Measurements from ENCODE around the gene CHTF18.

CHTF18 gene

GRCh38 chr16:815861-816260 is 27.4 kb downstream of the CHTF18 start:
- Histone ChIP-seq H3K36me3 (ENCODE audit: control insufficient read depth, insufficient read depth, low read length) (no peaks in the 10 kb centered on the region), H3K79me2 (ENCODE audit: control insufficient read depth, insufficient read depth, low read length) (no peaks in the 10 kb centered on the region), H3K27ac (ENCODE audit: low read depth, low read length) (no peak overlapping the region), H3K4me3 (ENCODE audit: low read length) (no peak overlapping the region), H3K4me2 (ENCODE audit: low read length) (no peak overlapping the region), H3K56ac (ENCODE audit: low read length) (no peak overlapping the region), H2BK15ac (replicated peaks; ENCODE audit: low read depth) (no peak overlapping the region), H2BK120ac (ENCODE audit: low read depth, low read length) (no peak overlapping the region), H3K4ac (ENCODE audit: low read depth, low read length) (no peak overlapping the region), H4K5ac (ENCODE audit: low read length) (no peak overlapping the region), H3K9ac (ENCODE audit: low read length) (no peak overlapping the region), H3K79me1 (ENCODE audit: low read length) (no peaks in the 10 kb centered on the region), H2BK5ac (ENCODE audit: low read length) (no peak overlapping the region), H3K23ac (ENCODE audit: low read length) (no peak overlapping the region), H3K27me3 (ENCODE audit: insufficient read depth, low read length, poor library complexity) (no peaks in the 10 kb centered on the region), H3K4me1 (ENCODE audit: control insufficient read depth, low read depth, low read length) (no peaks in the 10 kb centered on the region), H2AK5ac (ENCODE audit: low read length) (no peak overlapping the region), H3K18ac (ENCODE audit: low read length) (no peak overlapping the region), H4K8ac (ENCODE audit: low read depth, low read length) (no peak overlapping the region)
- no peak for DNase-seq
- no CpG with 5 or more reads among the region's 15 CpGs for WGBS (ENCODE audit: extremely low coverage, insufficient coverage, low lambda C conversion rate)

- Histone ChIP-seq H3K36me3 (ENCODE audit: control insufficient read depth, insufficient read depth, low read length) (no peaks in the 10 kb centered on the region), H3K4ac (ENCODE audit: low read depth, low read length) (no peak overlapping the region), H3K27ac (ENCODE audit: low read depth, low read length) (no peak overlapping the region), H2AK5ac (ENCODE audit: low read length) (no peak overlapping the region), H3K56ac (ENCODE audit: low read length) (no peak overlapping the region), H3K79me1 (ENCODE audit: low read length) (no peaks in the 10 kb centered on the region), H3K79me2 (ENCODE audit: control insufficient read depth, insufficient read depth, low read length) (no peaks in the 10 kb centered on the region), H3K18ac (ENCODE audit: low read length) (no peak overlapping the region), H2BK15ac (replicated peaks; ENCODE audit: low read depth) (no peak overlapping the region), H3K9ac (ENCODE audit: low read length) (no peak overlapping the region), H2BK5ac (ENCODE audit: low read length) (no peak overlapping the region), H4K8ac (ENCODE audit: low read depth, low read length) (no peak overlapping the region), H3K4me2 (ENCODE audit: low read length) (no peak overlapping the region), H3K4me1 (ENCODE audit: control insufficient read depth, low read depth, low read length) (no peaks in the 10 kb centered on the region), H3K27me3 (ENCODE audit: insufficient read depth, low read length, poor library complexity) (no peaks in the 10 kb centered on the region), H2BK120ac (ENCODE audit: low read depth, low read length) (no peak overlapping the region), H3K23ac (ENCODE audit: low read length) (no peak overlapping the region), H3K4me3 (ENCODE audit: low read length) (no peak overlapping the region), H4K5ac (ENCODE audit: low read length) (no peak overlapping the region)
- WGBS (ENCODE audit: extremely low coverage, insufficient coverage, low lambda C conversion rate), result no CpG with 5 or more reads among the region's 71 CpGs
- no peak for DNase-seq
Observed at GRCh38 chr16:817001-817906, 28.8 kb downstream of the CHTF18 start.

GRCh38 chr16:818132-818531 is 29.7 kb downstream of the CHTF18 start:
- Histone ChIP-seq H3K18ac (ENCODE audit: low read length) (no peak overlapping the region), H3K4me1 (ENCODE audit: control insufficient read depth, low read depth, low read length) (no peaks in the 10 kb centered on the region), H3K4me2 (ENCODE audit: low read length) (no peak overlapping the region), H3K4me3 (ENCODE audit: low read length) (no peak overlapping the region), H2BK120ac (ENCODE audit: low read depth, low read length) (no peak overlapping the region), H3K4ac (ENCODE audit: low read depth, low read length) (no peak overlapping the region), H3K27me3 (ENCODE audit: insufficient read depth, low read length, poor library complexity) (no peaks in the 10 kb centered on the region), H3K23ac (ENCODE audit: low read length) (no peak overlapping the region), H2BK5ac (ENCODE audit: low read length) (no peak overlapping the region), H4K8ac (ENCODE audit: low read depth, low read length) (no peak overlapping the region), H3K56ac (ENCODE audit: low read length) (no peak overlapping the region), H2AK5ac (ENCODE audit: low read length) (no peak overlapping the region), H3K27ac (ENCODE audit: low read depth, low read length) (no peak overlapping the region), H3K9ac (ENCODE audit: low read length) (no peak overlapping the region), H4K5ac (ENCODE audit: low read length) (no peak overlapping the region), H3K36me3 (ENCODE audit: control insufficient read depth, insufficient read depth, low read length) (no peaks in the 10 kb centered on the region), H2BK15ac (replicated peaks; ENCODE audit: low read depth) (no peak overlapping the region), H3K79me2 (ENCODE audit: control insufficient read depth, insufficient read depth, low read length) (no peaks in the 10 kb centered on the region), H3K79me1 (ENCODE audit: low read length) (no peaks in the 10 kb centered on the region)
- DNase-seq, result no peak
- no CpG with 5 or more reads among the region's 8 CpGs for WGBS (ENCODE audit: extremely low coverage, insufficient coverage, low lambda C conversion rate)

- WGBS (ENCODE audit: extremely low coverage, insufficient coverage, low lambda C conversion rate), result no CpG with 5 or more reads among the region's 2 CpGs
- Histone ChIP-seq H3K9ac (ENCODE audit: low read length) (no peak overlapping the region), H3K4me2 (ENCODE audit: low read length) (no peak overlapping the region)
Observed at GRCh38 chr16:818592-818991, 30.2 kb downstream of the CHTF18 start.

GRCh38 chr16:819336-820043 is 31.1 kb downstream of the CHTF18 start:
- Histone ChIP-seq H3K18ac (ENCODE audit: low read length) (no peak overlapping the region), H3K27ac (ENCODE audit: low read depth, low read length) (no peak overlapping the region), H3K4ac (ENCODE audit: low read depth, low read length) (no peak overlapping the region), H3K9ac (ENCODE audit: low read length) (no peak overlapping the region), H2AK5ac (ENCODE audit: low read length) (no peak overlapping the region), H3K79me2 (ENCODE audit: control insufficient read depth, insufficient read depth, low read length) (no peaks in the 10 kb centered on the region), H2BK5ac (ENCODE audit: low read length) (no peak overlapping the region), H3K4me2 (ENCODE audit: low read length) (no peak overlapping the region), H3K27me3 (ENCODE audit: insufficient read depth, low read length, poor library complexity) (no peaks in the 10 kb centered on the region), H2BK15ac (replicated peaks; ENCODE audit: low read depth) (no peak overlapping the region), H4K8ac (ENCODE audit: low read depth, low read length) (no peak overlapping the region), H3K36me3 (ENCODE audit: control insufficient read depth, insufficient read depth, low read length) (no peaks in the 10 kb centered on the region), H3K23ac (ENCODE audit: low read length) (no peak overlapping the region), H3K4me3 (ENCODE audit: low read length) (no peak overlapping the region), H3K79me1 (ENCODE audit: low read length) (no peaks in the 10 kb centered on the region), H3K4me1 (ENCODE audit: control insufficient read depth, low read depth, low read length) (no peaks in the 10 kb centered on the region), H3K56ac (ENCODE audit: low read length) (no peak overlapping the region), H4K5ac (ENCODE audit: low read length) (no peak overlapping the region), H2BK120ac (ENCODE audit: low read depth, low read length) (no peak overlapping the region)
- no peak for DNase-seq
- WGBS (ENCODE audit: extremely low coverage, insufficient coverage, low lambda C conversion rate), result no CpG with 5 or more reads among the region's 23 CpGs

More at GRCh38 chr16:818592-818991, 30.2 kb downstream of the CHTF18 start:
- Histone ChIP-seq H3K4me3 (ENCODE audit: low read length) (no peak overlapping the region), H2BK5ac (ENCODE audit: low read length) (no peak overlapping the region), H2BK120ac (ENCODE audit: low read depth, low read length) (no peak overlapping the region), H3K4ac (ENCODE audit: low read depth, low read length) (no peak overlapping the region), H3K36me3 (ENCODE audit: control insufficient read depth, insufficient read depth, low read length) (no peaks in the 10 kb centered on the region), H3K18ac (ENCODE audit: low read length) (no peak overlapping the region), H3K27ac (ENCODE audit: low read depth, low read length) (no peak overlapping the region), H3K56ac (ENCODE audit: low read length) (no peak overlapping the region), H3K23ac (ENCODE audit: low read length) (no peak overlapping the region), H2BK15ac (replicated peaks; ENCODE audit: low read depth) (no peak overlapping the region), H3K79me2 (ENCODE audit: control insufficient read depth, insufficient read depth, low read length) (no peaks in the 10 kb centered on the region), H4K5ac (ENCODE audit: low read length) (no peak overlapping the region), H2AK5ac (ENCODE audit: low read length) (no peak overlapping the region), H4K8ac (ENCODE audit: low read depth, low read length) (no peak overlapping the region), H3K4me1 (ENCODE audit: control insufficient read depth, low read depth, low read length) (no peaks in the 10 kb centered on the region), H3K27me3 (ENCODE audit: insufficient read depth, low read length, poor library complexity) (no peaks in the 10 kb centered on the region), H3K79me1 (ENCODE audit: low read length) (no peaks in the 10 kb centered on the region)
- DNase-seq, result no peak

Measured in mesendoderm (in vitro differentiated cells).